Measurements from ENCODE around the gene TMEM129.

DNA sequence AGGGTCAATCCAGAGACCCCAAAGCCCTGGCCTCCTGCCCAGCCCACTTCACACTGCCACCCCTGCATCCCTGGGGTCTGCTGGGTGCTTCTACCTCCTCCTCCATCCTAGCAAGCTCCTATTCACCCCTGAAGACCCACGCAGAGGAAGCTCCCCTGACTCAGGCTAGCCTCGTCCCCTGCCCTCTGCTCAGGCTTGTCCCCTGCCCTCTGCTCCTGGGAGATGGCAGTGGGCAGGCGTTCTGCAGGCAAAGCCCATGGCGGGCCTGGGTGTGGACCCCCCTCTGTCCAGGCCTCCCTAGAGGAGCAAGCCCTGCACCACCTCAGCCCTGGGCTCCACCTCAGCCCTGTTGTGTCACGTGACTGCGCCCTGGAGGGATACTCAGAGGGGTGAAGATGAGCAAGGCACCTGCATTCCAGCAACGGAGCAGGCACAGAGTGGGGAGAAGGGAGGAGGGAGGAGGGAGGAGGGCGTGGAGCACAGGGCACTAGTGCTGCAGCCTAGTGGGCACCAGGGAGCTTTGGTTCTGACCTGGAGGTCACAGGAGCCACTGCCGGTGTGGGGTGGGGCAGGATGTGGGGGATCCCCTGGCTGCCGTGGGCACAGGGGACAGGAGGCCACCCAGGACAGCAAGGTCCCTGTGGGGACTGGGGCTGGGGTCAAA, 44.4 kb upstream of the TMEM129 start:
- TF ChIP-seq, protein P1, sequence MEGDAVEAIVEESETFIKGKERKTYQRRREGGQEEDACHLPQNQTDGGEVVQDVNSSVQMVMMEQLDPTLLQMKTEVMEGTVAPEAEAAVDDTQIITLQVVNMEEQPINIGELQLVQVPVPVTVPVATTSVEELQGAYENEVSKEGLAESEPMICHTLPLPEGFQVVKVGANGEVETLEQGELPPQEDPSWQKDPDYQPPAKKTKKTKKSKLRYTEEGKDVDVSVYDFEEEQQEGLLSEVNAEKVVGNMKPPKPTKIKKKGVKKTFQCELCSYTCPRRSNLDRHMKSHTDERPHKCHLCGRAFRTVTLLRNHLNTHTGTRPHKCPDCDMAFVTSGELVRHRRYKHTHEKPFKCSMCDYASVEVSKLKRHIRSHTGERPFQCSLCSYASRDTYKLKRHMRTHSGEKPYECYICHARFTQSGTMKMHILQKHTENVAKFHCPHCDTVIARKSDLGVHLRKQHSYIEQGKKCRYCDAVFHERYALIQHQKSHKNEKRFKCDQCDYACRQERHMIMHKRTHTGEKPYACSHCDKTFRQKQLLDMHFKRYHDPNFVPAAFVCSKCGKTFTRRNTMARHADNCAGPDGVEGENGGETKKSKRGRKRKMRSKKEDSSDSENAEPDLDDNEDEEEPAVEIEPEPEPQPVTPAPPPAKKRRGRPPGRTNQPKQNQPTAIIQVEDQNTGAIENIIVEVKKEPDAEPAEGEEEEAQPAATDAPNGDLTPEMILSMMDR (IDR thresholded peaks at IDR 0.05) = no peak
- TF ChIP-seq POLR2A (IDR thresholded peaks at IDR 0.05) (no peak), EP300 (IDR thresholded peaks at IDR 0.05) (no peak)

Measured in ovary (tissue), 3 donors.